Esophagus muscularis mucosa (tissue), 3 donors: Measurements from ENCODE around the gene MYO1B.

ENCODE experiments used
- POLR2AphosphoS5 ChIP-seq, 2 donors: sonication (generic); formaldehyde crosslinking; IDR thresholded peaks; one replicate each; pipeline ENCODE4 v1.6.1; 2017; ENCODE audit warnings: antibody characterized with exemption in 2 of 2
- TF ChIP-seq, protein P1 (sequence below), 3 experiments: fragments of 200-600 bp in 2 of 3; fragments of 450-650 bp in 1 of 3; sonication (generic) in 2 of 3; IDR thresholded peaks; one replicate each; pipeline ENCODE4 v1.5.1; 2017 to 2019; ENCODE audit warnings: antibody characterized with exemption in 3 of 3, mild to moderate bottlenecking in 2 of 3, moderate library complexity in 1 of 3

DNA sequence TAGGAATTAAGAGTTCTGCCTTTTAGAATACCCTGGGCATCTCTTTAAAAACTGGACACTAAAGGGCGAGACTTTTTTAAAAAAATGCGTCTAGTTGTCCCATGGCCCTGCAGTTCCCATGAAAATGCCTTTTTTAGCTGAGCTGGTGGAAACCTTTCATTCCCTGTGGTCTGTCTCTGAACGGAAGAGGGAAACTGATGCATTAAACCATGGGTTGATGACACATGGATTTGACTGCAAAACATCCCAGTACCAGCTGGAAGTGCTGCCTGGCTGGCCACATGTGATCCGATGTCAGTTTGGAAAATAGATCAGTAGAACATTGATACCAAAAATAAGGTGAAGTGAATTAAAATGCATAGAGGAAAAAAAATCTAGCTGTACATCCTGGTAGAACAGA, 129.2 kb downstream of the MYO1B start:
- TF ChIP-seq POLR2AphosphoS5 (IDR thresholded peaks at IDR 0.05), result no peak
- TF ChIP-seq, protein P1, sequence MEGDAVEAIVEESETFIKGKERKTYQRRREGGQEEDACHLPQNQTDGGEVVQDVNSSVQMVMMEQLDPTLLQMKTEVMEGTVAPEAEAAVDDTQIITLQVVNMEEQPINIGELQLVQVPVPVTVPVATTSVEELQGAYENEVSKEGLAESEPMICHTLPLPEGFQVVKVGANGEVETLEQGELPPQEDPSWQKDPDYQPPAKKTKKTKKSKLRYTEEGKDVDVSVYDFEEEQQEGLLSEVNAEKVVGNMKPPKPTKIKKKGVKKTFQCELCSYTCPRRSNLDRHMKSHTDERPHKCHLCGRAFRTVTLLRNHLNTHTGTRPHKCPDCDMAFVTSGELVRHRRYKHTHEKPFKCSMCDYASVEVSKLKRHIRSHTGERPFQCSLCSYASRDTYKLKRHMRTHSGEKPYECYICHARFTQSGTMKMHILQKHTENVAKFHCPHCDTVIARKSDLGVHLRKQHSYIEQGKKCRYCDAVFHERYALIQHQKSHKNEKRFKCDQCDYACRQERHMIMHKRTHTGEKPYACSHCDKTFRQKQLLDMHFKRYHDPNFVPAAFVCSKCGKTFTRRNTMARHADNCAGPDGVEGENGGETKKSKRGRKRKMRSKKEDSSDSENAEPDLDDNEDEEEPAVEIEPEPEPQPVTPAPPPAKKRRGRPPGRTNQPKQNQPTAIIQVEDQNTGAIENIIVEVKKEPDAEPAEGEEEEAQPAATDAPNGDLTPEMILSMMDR (IDR thresholded peaks at IDR 0.05), result no peak
